ENCODE results near the gene MYO9A.
"Not testable (repeated sequence)": the region's sequence is repeated elsewhere in the genome, so short reads cannot be mapped to it uniquely, and the experiment has no call there.

The MYO9A gene

GRCh38 chr15:72139667-72140066 lies 21.7 kb upstream of the MYO9A start:
- no peak for DNase-seq

- DNase-seq = no peak
Measured at GRCh38 chr15:72136170-72137051, 18.5 kb upstream of the MYO9A start.

- DNase-seq = no peak
Measured at GRCh38 chr15:72135719-72136118, 17.8 kb upstream of the MYO9A start.

GRCh38 chr15:72133211-72133610 lies 15.3 kb upstream of the MYO9A start:
- DNase-seq = no peak

- DNase-seq = no peak
Measured at GRCh38 chr15:72131922-72132321, 14.0 kb upstream of the MYO9A start.

GRCh38 chr15:72130272-72130671 lies 12.3 kb upstream of the MYO9A start:
- DNase-seq = no peak

- no peak for DNase-seq
Measured at GRCh38 chr15:72128359-72128758, 10.4 kb upstream of the MYO9A start.

GRCh38 chr15:72127724-72128322 lies 9.9 kb upstream of the MYO9A start:
- no peak for DNase-seq

GRCh38 chr15:72124218-72124617 lies 6.3 kb upstream of the MYO9A start:
- DNase-seq = no peak

- DNase-seq = peak; percentile 87
Measured at GRCh38 chr15:72117486-72118016, 399 bp downstream of the MYO9A start.

- DNase-seq = no peak
Measured at GRCh38 chr15:72116731-72117485, 1.0 kb downstream of the MYO9A start.

- no peak for DNase-seq
Measured at GRCh38 chr15:72113347-72114031, 4.5 kb downstream of the MYO9A start.

GRCh38 chr15:72112805-72113204 lies 5.1 kb downstream of the MYO9A start:
- DNase-seq = no peak

- DNase-seq = peak; percentile 61
Measured at GRCh38 chr15:72112116-72112515, 5.8 kb downstream of the MYO9A start.

GRCh38 chr15:72110355-72110754 lies 7.6 kb downstream of the MYO9A start:
- no peak for DNase-seq

- DNase-seq = no peak
Measured at GRCh38 chr15:72106068-72106467, 11.9 kb downstream of the MYO9A start.

GRCh38 chr15:72105111-72105510 lies 12.8 kb downstream of the MYO9A start:
- DNase-seq = no peak

GRCh38 chr15:72100551-72100950 lies 17.4 kb downstream of the MYO9A start:
- not testable (repeated sequence) for DNase-seq

GRCh38 chr15:72099155-72099554 lies 18.8 kb downstream of the MYO9A start:
- no peak for DNase-seq

- DNase-seq = no peak
Measured at GRCh38 chr15:72098040-72098439, 19.9 kb downstream of the MYO9A start.

GRCh38 chr15:72096796-72097195 lies 21.2 kb downstream of the MYO9A start:
- DNase-seq = no peak

- DNase-seq = no peak
Measured at GRCh38 chr15:72092691-72093090, 25.3 kb downstream of the MYO9A start.

GRCh38 chr15:72092006-72092405 lies 25.9 kb downstream of the MYO9A start:
- DNase-seq = no peak

All from right hindlimb (tissue), 1 donor.